ENCODE data around the gene UBXN2A.
"Not testable (repeated sequence)": the region's sequence is repeated elsewhere in the genome, so short reads cannot be mapped to it uniquely, and the experiment has no call there.

Gene UBXN2A

DNA sequence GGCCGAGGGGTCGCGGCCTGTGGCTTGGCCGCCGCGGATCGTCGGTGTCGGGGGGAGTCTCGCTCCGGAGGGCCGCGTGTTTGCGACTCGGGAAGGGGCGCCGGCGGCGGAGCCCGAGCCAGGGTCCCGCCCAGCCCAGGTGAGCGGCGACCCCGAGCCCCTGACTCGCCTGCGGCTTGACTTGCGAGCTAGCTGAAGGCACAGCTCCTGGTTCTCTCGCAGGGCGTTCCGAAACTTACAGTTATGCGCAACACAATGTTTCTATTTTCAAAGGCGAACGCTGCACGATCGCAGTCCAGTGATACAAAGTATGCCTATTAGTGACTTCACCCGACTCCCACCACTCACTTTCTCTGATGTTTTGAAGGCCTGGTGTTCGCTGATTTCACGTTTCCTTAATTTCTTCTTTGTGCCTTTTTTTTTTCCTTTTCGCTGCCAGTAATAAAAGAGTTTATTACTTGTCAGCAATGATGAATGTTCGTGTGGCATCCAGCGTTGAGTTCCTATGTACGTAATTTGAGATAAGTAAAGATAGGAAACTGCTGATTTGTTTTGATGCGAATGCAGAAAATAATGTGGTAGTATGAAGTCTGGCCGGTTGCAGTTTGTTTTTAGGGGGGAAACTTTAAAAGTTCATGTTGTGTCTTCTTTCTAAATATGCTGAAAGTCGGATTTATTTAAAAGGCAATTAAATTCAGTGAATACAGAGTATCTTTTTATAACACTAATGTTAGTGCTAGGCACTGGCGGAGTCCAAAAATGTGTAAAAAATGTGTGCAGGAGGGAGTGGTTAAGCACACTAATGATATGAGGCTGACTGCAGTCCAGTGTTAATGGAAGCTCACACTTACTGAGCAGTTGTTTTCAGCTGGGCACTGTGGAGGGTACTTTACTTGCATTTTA lies 706 bp downstream of the UBXN2A start:
- peak; percentile 20 to 40 (median 38) for DNase-seq

DNA sequence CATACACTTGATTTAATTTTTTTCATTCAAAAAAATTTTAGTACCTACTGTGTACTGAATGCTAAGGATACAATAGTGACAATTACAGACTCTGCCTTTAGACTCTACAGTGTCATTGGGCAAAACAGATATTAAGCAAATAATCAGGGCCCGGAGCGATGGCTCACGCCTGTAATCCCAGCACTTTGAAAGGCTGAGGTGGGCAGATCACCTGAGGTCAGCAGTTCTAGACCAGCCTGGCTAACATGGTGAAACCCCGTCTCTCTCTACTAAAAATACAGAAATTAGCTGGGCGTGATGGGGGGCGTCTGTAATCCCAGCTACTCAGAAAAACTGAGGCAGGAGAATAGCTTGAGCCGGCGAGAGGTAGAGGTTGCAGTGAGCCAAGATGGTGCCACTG lies 1.4 kb downstream of the UBXN2A start:
- no peak for DNase-seq

DNA sequence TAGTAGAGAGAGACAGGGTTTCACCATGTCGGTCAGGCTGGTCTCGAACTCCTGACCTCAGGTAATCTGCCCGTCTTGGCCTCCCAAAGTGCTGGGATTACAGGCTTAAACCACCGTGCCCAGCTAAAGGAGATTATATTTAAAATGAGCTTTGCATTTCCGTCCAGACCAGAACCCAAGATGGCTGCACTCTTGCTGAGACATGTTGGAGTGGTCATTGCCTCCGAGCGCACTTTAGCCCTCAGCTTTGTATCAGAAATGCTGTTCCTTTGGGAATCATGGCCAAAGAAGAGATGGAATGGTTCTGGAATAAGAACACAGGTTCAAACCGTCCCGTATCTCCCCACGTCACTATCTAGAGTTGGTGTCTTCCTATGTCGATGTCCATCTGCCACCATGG lies 3.4 kb downstream of the UBXN2A start:
- DNase-seq: no peak

DNA sequence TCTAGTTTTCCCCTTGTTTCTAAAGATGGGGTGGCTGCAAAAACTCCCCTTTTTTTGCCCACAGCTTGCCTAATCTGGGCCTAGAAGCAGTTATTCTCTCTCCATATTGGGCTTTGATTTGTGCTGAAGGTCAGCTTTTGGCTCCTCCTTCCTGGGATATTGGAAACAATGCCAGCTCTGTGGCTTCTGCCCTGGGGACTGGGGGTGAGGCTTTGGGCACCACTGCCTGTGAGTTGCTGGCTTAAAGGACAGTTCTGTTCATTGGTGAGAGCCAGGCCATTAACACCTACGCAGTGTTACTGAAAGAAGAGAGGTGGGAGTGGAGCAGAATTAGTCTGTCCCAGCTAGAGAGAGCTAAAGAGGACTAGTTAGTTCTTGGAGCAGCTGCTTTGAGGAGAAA lies 4.3 kb downstream of the UBXN2A start:
- peak in 1 of 4 experiments; percentile 25 for DNase-seq

DNA sequence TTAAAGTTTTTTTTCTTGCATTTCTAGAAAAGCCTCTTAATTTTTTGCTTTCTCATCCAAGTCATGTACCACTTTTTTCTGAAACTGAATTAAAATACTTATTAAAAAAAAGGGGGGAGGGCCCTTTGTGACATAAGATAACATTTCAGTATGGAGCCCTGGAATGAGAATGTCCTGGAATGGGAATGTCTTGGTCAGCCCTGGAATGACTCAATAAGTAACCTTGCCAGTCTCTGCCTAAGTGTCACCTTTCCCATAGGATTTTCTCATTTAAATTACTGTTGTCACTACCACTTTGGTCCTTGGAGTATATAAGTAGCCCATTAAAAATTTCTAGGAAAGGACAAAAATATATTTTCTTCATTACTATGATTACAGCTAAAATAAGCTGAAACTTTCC lies 4.7 kb downstream of the UBXN2A start:
- no peak for DNase-seq

DNA sequence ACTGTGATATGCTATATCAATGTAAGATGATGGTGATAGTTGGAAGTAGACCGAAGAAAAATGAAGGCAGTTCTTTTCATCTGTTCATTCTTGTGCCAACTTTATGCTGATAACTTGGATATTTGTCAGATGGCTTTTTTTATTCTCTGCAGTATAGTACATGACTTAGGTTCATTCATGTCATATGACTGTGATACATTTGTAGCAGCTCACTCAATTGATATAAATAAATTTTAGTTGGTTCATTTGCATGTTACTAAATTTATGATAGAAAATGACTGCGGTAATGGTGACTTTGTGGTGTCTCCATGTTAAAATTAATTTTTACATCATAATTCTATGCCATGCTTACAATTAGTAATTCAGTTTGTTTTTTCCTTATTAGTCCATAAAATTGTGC lies 7.1 kb downstream of the UBXN2A start:
- no peak for DNase-seq

DNA sequence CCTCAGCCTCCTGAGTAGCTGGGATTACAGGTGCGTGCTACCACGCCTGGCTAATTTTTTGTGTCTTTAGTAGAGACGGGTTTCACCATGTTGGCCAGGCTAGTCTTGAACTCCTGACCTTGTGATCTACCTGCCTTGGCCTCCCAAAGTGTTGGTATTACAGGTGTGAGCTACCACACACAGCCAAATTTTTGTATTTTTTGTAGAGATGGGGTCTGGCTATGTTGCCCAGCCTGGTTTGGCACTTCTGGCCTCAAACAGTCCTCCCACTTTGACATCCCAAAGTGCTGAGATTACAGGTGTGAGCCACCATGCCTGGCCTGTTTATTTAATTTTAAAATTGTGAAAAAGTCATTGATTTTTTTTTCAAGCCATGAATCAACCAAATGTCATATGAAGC lies 12.3 kb downstream of the UBXN2A start:
- not testable (repeated sequence) for DNase-seq

DNA sequence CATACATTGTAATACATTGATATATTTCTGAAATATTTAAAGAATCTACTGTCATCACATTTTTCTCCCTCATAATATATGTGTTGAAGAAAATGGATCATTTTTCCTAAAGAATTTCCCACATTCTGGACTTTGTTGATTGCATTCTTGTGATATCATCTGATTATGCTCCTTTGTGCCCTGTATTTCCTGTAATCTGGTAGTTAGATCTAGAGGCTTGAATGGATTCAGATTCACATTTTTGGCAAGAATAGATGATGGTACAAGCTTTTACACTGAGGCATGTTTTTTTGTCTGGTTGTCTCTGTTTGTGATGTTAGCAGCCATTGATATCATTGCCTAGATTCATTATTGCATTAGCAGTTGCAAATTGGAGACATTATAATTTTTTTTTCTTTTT lies 13.4 kb downstream of the UBXN2A start:
- no peak for DNase-seq

DNA sequence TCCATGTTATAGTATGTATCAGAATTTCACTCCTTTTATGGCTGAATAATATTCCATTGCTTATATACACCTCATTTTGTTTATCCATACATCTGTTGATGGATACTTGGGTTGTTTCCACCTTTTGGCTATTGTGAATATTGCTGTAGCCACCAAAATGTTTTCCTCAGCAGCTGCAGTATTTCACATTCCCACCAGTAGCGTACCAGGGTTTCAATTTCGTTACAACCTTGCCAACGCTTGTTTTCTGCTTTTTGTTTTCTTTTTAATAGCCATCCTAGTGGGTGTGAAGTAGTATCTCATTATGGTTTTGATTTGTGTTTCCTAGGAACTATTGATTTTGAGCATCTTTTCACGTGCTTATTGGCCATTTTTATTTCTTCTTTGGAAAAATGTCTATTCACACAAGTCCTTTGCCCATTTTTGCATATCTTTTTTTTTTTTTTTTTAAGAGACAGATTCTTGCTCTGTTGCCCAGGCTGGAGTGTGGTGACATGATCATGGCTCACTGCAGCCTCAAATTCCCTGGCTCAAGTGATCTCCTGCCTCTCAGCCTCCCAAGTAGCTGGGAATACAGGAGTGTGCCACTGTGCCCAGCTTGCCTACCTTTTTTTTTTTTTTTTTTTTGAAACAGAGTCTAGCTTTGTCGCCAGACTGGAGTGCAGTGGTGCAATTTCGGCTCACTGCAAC lies 14.2 kb downstream of the UBXN2A start:
- no peak for DNase-seq

DNA sequence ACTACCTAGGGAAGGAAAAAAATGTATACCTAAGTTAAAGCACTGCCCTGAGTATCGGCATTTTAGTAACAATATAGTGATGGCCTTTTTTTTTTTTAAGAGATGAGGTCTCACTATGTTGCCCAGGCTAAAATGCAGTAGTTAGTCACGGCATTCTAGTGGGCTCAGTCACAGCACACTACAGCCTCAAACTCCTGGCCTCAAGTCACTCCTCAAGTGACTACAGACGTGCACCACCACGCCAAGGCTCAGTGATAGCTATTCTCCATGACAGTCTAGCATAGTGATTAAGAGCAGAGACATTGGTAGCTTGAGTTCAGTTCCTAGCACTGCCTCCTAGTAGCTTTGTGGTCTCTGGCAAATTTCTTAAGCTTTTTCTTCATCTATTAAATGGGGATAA lies 27.6 kb downstream of the UBXN2A start:
- no peak for DNase-seq

DNA sequence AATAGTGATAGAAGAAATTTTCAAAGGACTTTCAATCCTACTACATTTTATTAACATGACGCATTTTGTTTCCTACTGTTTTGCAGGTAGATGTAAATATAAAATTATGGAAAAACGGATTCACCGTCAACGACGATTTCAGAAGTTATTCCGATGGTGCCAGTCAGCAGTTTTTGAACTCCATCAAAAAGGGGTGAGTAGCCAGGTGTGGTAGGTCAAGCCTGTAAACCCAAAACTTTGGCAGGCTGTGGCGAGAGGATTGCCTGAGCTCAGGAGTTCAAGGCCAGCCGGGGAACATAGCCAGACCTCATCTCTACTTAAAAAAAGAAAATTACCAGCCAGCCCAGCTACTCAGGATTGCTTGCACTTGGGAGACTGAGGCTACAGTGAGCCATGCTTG lies 36.6 kb downstream of the UBXN2A start:
- DNase-seq: no peak

DNA sequence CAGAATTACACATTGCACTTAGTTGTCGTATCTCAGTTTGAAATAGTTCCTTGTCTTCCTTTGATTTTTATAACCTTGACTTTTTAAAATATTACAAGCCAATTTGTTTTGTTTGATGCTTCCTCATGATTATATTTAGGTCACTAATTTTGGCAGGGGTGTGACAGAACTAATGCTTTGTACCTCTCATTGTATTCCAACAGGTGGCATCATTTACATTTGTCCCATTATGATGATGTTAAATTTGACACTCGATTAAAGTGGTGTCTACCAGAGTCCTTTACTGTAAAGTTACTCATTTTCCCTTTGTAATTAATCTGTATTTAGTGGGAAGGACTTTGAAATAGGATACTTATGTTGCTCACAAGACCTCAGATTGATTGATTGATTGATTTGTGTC lies 48.1 kb downstream of the UBXN2A start:
- DNase-seq: peak in 2 of 4 experiments; percentile 13 to 21

DNA sequence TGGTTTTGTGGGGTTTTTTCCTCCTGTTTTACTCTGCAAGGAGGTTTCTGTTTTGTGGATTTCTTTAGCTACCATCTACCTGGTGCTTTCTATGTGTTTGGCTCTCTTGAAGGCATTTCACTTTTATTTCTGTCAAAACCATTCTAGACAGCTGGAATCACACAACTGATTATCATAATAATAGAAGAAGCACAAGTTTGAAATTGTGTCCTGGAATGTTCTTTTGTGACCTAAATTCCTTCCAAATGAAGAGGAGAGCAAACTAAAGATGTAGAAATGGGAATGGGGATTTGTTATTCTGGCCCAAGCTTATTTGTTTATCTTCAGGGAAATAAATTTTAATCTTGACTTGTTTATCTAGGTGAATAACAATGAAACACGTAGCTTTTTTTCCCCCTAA lies 52.7 kb downstream of the UBXN2A start:
- no peak for DNase-seq

DNA sequence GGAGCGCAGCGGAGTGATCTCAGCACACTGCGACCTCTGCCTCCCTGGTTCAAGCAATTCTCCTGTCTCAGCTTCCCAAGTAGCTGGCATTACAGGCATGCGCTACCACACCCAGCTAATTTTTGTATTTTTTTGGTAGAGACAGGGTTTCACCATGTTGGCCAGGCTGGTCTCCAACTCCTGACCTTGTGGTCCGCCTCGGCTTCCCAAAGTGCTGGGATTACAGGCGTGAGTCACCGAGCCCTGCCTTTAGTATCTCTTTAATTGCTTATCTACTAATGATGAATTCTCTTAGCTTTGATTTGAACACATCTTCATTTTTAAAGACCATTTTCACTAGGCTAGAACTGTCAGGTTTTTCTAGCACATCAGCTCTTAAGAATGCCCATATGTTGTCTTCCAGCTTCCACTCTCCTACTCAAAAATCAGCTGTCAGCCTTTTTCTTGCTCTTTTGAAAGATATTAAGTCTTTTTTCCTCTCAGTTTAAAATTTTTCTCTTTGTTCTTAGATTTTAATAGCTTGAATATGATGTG lies 53.5 kb downstream of the UBXN2A start:
- no peak for DNase-seq

DNA sequence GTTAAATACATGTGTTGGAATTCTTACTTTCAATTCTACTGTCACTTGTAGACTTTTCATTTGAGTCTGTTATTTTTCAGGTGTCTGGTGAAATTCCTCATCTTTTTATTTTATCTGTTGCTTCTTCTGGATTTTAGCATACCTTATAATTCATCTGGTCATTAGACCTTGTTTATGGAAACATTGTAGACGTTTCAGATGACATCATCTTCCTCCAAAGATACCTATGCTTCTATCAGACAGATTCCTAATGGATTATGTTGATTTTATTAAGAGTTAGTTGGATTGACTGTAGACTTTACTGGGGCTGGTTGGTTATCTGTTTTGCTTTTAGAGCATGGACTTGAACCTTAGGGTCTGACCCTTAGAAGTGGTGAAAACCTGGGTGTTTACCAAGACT lies 54.3 kb downstream of the UBXN2A start:
- DNase-seq: no peak

DNA sequence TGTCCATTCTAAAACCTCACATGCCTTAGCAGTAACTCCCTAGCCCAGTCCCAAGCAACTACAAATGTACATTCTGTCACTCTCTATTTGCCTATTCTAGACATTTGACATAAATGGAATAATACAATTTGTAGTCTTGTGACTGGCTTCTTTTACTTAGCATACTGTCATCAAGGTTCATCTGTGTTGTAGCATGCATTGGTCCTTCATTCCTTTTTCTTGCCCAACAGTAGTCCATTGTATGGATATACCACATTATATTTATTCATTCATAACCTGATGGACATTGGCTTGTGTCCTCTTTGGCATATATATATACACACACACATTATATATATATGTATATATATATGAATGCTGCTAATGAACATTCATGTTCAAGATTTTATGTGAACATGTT lies 67.4 kb downstream of the UBXN2A start:
- DNase-seq: no peak

DNA sequence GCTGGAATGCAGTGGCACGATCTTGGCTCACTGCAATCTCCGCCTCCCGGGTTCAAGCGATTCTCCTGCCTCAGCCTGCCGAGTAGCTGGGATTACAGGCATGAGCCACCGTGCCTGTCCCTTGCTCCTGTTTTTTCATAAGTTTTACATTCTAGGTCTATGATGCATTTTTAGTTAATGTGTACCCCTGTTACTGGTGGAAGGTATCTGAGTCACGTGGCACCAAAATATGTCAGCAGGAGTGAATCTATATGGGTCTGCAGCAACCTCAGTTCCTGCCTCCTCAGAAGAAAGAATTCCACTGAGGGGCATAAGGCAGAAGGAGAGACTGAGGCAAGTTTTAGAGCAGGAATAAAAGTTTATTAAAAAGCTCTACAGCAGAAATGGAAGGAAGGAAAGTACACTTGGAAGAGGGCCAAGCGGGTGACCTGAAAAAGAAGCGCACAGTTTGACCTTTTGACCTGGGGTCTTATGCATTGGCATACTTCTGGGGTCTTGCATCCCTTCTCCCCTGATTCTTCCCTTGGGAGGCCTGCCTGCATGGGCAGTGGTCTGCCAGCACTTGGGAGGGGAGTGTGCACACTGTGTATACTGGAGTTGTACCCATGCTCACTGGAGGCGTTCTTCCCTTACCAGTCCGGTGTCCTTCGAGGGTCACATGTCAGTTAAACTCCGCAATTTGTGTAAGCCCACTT lies 68.6 kb downstream of the UBXN2A start:
- no peak for DNase-seq

DNA sequence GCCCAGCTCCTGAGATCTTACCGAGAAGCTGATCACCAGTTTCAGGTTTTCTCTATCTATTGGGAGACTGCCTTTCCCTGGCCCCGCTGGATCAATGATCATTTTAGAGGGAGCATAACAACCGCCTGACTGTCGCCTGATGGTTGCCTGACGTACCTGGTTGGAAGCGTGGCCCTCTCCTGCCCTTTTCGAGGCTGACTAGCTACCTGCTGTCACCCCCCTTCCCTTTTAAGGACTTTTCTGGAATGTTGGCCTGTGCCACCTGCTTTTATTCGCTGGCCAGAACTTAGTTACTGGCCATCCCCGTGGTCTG lies 69.1 kb downstream of the UBXN2A start:
- DNase-seq: no peak

DNA sequence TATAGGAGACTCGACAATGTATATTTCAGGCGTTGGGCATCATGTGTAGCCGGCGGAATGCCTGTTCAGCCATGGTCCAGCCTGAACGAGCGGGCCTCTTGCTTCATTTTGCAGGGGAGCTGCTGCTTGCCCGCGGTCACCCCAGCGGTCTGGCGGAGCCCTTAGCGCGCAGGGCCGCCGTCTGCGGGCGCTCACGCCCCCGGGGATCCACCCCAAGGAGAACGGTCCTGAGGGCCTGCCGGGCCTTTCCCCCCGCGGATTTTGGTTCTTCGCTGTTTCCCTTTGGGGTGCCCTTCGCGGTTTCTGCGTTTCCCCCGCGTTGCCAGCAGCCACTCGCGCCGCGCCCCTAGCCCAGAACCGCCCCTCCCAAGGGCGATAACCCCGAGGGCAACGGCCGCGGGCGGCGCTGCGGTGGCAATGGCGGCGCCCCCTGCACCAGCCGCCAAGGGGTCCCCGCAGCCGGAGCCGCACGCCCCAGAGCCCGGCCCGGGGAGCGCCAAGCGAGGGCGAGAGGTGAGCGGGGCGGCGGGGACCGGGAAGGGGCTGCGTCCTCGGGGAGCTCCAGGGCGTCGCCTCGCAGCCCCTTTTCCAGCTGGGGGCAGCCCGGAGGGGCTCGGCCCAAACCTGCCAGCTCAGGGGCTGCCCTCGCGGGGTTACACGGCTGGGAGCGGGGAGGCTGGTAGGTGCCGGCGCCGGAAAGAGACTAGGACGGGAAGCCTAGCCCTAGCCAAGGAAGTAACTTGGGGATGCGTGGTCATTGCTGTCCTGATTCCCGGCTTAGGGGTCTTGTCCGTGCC lies 69.6 kb downstream of the UBXN2A start, which contains the start of gene MFSD2B:
Gene MFSD2B (plus strand): TSS at position 406 of the 797 bp plus-strand sequence. CDS start 12 bp downstream, at position 418.
- DNase-seq: peak in 3 of 4 experiments; percentile 7 to 28 (median 18)

DNA sequence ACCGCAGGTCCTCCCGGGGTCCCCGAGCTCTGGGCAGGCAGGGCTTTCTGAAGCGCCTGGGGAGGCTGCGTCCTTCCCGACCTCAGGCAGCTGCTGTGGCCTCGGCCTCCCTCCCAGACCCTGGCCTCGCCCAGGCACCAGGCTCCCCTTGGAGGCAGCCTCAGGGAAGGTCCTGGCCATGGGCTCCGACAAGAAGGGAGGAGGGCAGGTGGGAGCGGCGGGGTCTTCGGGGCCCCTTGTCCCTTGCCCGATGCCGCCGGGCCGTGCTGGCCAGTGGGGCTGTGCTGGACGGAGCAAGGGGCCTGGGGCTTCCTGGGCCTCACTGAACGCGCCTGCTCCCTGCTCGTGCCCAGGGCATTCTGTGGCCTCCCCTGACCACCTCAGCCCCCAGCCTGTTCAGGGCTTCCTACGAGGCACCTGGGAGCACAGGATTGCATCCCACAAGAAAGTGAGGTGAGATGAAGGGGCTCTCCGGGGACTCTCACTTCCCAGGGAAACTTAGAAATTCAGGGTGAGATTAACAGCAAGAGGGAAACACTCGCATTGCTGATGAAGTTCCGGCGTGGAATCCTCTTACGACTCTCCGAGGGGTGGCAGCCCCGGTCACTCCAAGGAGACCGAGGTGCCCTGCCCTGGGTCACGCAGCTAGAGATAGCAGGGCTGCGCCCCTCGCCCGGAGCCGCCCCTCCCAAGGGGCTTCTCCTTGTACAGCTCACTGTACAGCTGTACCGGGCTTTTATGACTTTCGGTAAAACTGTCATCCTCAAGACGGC lies 70.4 kb downstream of the UBXN2A start:
- DNase-seq: no peak
